ENCODE results near the gene CTF1. TPM values are rescaled to one million over a fixed set of nuclear protein-coding genes. Genes with fewer than 3 reads are reported as not detected.

The CTF1 gene
- total and polyA plus RNA-seq, 4 donors, result 0.19 to 0.75 (median 0.35) TPM; not detected in 1

DNA sequence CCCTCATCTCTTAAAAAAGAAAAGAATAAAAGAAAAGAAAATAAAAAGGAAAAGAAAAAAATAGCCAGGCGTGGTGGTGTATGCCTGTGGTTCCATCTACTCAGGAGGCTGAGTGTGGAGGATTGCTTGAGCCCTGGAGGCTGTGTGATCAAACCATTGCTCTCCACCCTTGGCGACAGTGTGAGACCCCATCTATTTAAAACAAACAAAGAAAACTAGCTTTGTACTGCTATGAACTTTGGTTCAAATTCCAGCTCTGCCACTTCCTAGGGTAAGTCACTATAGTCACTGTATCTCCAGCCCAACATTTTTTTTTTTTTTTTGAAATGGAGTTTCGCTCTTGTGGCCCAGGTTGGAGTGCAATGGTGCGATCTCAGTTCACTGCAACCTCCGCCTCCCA lies 4.2 kb downstream of the CTF1 start:
- DNase-seq (ENCODE audit: low spot score), result no peak
- H3K36me3 ChIP-seq (ENCODE audit: control insufficient read depth in 4 of 4, insufficient read depth in 3 of 4, low read depth in 1 of 4, low read length in 3 of 4), result no peaks in the 10 kb centered on the region
- H3K9me3 ChIP-seq (ENCODE audit: control insufficient read depth in 4 of 4, low read length in 3 of 4), result no peaks in the 10 kb centered on the region
- no peaks in the 10 kb centered on the region for H3K27me3 ChIP-seq (ENCODE audit: control insufficient read depth in 4 of 4, insufficient read depth in 4 of 4, low read length in 3 of 4)
- H3K9ac ChIP-seq (ENCODE audit: low read depth in 1 of 2, low read length in 2 of 2), result no peak overlapping the region
- H3K4me1 ChIP-seq (ENCODE audit: control insufficient read depth in 4 of 4, insufficient read depth in 4 of 4, low read length in 3 of 4), result peaks cover 0 to 26% (median 11%) of the 10 kb centered on the region in 4 donors
- H3K4me3 ChIP-seq (ENCODE audit: low read depth in 1 of 3, low read length in 3 of 3), result no peak overlapping the region
- H3K27ac ChIP-seq (ENCODE audit: low read depth in 1 of 2, low read length in 2 of 2), result no peak overlapping the region
- WGBS, result 98% methylated on average over 5 of the region's 5 CpGs
- TF ChIP-seq EGR1 (IDR thresholded peaks at IDR 0.05; ENCODE audit: low read depth in 2 of 2) (no peak), HNF4A (conservative IDR thresholded peaks at IDR 0.05) (no peak), GABPA (IDR thresholded peaks at IDR 0.05 in 1 of 2, conservative IDR thresholded peaks at IDR 0.05 in 1 of 2) (no peak), JUND (IDR thresholded peaks at IDR 0.05) (no peak), FOXA2 (IDR thresholded peaks at IDR 0.05) (no peak), NR2F2 (IDR thresholded peaks at IDR 0.05) (no peak), TAF1 (conservative IDR thresholded peaks at IDR 0.05) (no peak), HNF4G (IDR thresholded peaks at IDR 0.05) (no peak), RAD21 (IDR thresholded peaks at IDR 0.05) (no peak)
- TF ChIP-seq, protein P1, sequence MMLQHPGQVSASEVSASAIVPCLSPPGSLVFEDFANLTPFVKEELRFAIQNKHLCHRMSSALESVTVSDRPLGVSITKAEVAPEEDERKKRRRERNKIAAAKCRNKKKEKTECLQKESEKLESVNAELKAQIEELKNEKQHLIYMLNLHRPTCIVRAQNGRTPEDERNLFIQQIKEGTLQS (IDR thresholded peaks at IDR 0.05), result no peak
- TF ChIP-seq, protein P2, sequence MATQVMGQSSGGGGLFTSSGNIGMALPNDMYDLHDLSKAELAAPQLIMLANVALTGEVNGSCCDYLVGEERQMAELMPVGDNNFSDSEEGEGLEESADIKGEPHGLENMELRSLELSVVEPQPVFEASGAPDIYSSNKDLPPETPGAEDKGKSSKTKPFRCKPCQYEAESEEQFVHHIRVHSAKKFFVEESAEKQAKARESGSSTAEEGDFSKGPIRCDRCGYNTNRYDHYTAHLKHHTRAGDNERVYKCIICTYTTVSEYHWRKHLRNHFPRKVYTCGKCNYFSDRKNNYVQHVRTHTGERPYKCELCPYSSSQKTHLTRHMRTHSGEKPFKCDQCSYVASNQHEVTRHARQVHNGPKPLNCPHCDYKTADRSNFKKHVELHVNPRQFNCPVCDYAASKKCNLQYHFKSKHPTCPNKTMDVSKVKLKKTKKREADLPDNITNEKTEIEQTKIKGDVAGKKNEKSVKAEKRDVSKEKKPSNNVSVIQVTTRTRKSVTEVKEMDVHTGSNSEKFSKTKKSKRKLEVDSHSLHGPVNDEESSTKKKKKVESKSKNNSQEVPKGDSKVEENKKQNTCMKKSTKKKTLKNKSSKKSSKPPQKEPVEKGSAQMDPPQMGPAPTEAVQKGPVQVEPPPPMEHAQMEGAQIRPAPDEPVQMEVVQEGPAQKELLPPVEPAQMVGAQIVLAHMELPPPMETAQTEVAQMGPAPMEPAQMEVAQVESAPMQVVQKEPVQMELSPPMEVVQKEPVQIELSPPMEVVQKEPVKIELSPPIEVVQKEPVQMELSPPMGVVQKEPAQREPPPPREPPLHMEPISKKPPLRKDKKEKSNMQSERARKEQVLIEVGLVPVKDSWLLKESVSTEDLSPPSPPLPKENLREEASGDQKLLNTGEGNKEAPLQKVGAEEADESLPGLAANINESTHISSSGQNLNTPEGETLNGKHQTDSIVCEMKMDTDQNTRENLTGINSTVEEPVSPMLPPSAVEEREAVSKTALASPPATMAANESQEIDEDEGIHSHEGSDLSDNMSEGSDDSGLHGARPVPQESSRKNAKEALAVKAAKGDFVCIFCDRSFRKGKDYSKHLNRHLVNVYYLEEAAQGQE (IDR thresholded peaks at IDR 0.05), result no peak

DNA sequence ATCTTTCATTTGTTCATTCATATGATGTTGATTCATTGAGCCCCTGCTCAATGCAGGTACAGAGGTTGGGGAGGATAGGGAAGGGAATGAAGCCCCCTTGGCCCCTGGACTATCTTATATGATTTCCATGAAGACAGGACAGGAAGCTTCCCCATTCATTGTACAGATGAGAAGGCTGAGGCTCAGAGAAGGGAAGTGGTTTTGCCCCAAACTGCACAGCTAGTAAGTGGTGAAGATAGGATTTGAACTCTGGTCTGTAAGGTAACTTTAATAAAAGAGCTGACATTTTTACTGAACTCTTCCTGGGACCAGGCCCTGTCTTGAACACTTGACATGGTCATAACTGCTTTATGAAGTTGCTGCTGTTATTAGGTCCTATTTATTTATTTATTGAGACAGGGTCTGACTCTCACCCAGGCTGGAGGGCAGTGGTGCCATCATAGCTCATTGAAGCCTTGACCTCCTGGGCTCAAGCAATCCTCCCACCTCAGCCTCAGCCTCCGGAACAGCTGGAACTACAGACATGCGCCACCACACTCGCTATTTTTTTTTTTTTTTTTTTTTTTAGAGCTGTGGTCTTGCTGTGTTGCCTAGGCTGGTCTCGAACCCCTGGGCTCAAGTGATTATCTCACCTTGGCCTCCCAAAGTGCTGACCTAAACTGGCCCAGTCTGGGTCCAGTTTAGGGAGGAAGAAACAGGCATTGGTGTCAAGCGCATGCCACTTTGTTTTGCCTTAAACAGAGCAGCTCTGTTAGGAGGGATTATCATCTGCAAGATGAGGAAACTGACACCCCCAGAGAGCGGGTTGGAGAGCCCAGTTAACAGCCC lies 5.0 kb downstream of the CTF1 start:
- Histone ChIP-seq H3K4me3 (ENCODE audit: low read depth in 1 of 3, low read length in 3 of 3) (peak overlapping the region; percentile 25 to 86 (median 45)), H3K9me3 (ENCODE audit: control insufficient read depth in 4 of 4, low read length in 3 of 4) (no peaks in the 10 kb centered on the region), H3K4me1 (ENCODE audit: control insufficient read depth in 4 of 4, insufficient read depth in 4 of 4, low read length in 3 of 4) (peaks cover 0 to 25% (median 11%) of the 10 kb centered on the region in 4 donors), H3K27me3 (ENCODE audit: control insufficient read depth in 4 of 4, insufficient read depth in 4 of 4, low read length in 3 of 4) (no peaks in the 10 kb centered on the region), H3K9ac (ENCODE audit: low read depth in 1 of 2, low read length in 2 of 2) (peak overlapping the region in 1 of 2 donors; percentile 82), H3K27ac (ENCODE audit: low read depth in 1 of 2, low read length in 2 of 2) (peak overlapping the region; percentile 72 to 74), H3K36me3 (ENCODE audit: control insufficient read depth in 4 of 4, insufficient read depth in 3 of 4, low read depth in 1 of 4, low read length in 3 of 4) (no peaks in the 10 kb centered on the region)
- no peak for DNase-seq (ENCODE audit: low spot score)
- no peak for TF ChIP-seq JUND (IDR thresholded peaks at IDR 0.05)
- TF ChIP-seq, protein P1 (IDR thresholded peaks at IDR 0.05), result no peak
- no peak for TF ChIP-seq GABPA (IDR thresholded peaks at IDR 0.05 in 1 of 2, conservative IDR thresholded peaks at IDR 0.05 in 1 of 2)
- TF ChIP-seq FOXA2 (IDR thresholded peaks at IDR 0.05), result no peak
- TF ChIP-seq EGR1 (IDR thresholded peaks at IDR 0.05; ENCODE audit: low read depth in 2 of 2), result no peak
- TF ChIP-seq, protein P3, sequence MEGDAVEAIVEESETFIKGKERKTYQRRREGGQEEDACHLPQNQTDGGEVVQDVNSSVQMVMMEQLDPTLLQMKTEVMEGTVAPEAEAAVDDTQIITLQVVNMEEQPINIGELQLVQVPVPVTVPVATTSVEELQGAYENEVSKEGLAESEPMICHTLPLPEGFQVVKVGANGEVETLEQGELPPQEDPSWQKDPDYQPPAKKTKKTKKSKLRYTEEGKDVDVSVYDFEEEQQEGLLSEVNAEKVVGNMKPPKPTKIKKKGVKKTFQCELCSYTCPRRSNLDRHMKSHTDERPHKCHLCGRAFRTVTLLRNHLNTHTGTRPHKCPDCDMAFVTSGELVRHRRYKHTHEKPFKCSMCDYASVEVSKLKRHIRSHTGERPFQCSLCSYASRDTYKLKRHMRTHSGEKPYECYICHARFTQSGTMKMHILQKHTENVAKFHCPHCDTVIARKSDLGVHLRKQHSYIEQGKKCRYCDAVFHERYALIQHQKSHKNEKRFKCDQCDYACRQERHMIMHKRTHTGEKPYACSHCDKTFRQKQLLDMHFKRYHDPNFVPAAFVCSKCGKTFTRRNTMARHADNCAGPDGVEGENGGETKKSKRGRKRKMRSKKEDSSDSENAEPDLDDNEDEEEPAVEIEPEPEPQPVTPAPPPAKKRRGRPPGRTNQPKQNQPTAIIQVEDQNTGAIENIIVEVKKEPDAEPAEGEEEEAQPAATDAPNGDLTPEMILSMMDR (IDR thresholded peaks at IDR 0.05; ENCODE audit: low read depth, low read length, missing input control), result no peak
- TF ChIP-seq SP1 (IDR thresholded peaks at IDR 0.05), result no peak
- TF ChIP-seq, protein P4, sequence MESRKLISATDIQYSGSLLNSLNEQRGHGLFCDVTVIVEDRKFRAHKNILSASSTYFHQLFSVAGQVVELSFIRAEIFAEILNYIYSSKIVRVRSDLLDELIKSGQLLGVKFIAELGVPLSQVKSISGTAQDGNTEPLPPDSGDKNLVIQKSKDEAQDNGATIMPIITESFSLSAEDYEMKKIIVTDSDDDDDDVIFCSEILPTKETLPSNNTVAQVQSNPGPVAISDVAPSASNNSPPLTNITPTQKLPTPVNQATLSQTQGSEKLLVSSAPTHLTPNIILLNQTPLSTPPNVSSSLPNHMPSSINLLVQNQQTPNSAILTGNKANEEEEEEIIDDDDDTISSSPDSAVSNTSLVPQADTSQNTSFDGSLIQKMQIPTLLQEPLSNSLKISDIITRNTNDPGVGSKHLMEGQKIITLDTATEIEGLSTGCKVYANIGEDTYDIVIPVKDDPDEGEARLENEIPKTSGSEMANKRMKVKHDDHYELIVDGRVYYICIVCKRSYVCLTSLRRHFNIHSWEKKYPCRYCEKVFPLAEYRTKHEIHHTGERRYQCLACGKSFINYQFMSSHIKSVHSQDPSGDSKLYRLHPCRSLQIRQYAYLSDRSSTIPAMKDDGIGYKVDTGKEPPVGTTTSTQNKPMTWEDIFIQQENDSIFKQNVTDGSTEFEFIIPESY (IDR thresholded peaks at IDR 0.05), result no peak
- TF ChIP-seq HNF4A (conservative IDR thresholded peaks at IDR 0.05), result no peak
- TF ChIP-seq, protein P5, sequence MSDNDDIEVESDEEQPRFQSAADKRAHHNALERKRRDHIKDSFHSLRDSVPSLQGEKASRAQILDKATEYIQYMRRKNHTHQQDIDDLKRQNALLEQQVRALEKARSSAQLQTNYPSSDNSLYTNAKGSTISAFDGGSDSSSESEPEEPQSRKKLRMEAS (IDR thresholded peaks at IDR 0.05), result no peak
- no peak for TF ChIP-seq HNF4G (IDR thresholded peaks at IDR 0.05)
- no peak for TF ChIP-seq NR2F2 (IDR thresholded peaks at IDR 0.05)
- TF ChIP-seq RXRA (IDR thresholded peaks at IDR 0.05), result no peak
- no peak for TF ChIP-seq RAD21 (IDR thresholded peaks at IDR 0.05)
- TF ChIP-seq FOXA1 (IDR thresholded peaks at IDR 0.05), result no peak
- TF ChIP-seq YY1 (IDR thresholded peaks at IDR 0.05), result no peak
- no peak for TF ChIP-seq TAF1 (conservative IDR thresholded peaks at IDR 0.05)
- TF ChIP-seq, protein P2 (IDR thresholded peaks at IDR 0.05), result no peak
- WGBS, result 45% methylated on average over 6 of the region's 6 CpGs
